SK-N-SH treated with all-trans-retinoic acid at 6 μM for 48 hours (cell line): ENCODE results near the gene PSAT1.

ENCODE experiments used
- ISL1 ChIP-seq: fragments of 250-450 bp; sonication (Bioruptor Pico); IDR thresholded peaks from 2 replicates; pipeline ENCODE4 v2.1.2; 2022; ENCODE audit warnings: mild to moderate bottlenecking, moderate library complexity
- ZFP30 ChIP-seq: fragments of 450-650 bp; formaldehyde crosslinking; IDR thresholded peaks from 2 replicates; pipeline ENCODE4 v1.5.0; 2022; ENCODE audit warnings: mild to moderate bottlenecking, moderate library complexity

DNA sequence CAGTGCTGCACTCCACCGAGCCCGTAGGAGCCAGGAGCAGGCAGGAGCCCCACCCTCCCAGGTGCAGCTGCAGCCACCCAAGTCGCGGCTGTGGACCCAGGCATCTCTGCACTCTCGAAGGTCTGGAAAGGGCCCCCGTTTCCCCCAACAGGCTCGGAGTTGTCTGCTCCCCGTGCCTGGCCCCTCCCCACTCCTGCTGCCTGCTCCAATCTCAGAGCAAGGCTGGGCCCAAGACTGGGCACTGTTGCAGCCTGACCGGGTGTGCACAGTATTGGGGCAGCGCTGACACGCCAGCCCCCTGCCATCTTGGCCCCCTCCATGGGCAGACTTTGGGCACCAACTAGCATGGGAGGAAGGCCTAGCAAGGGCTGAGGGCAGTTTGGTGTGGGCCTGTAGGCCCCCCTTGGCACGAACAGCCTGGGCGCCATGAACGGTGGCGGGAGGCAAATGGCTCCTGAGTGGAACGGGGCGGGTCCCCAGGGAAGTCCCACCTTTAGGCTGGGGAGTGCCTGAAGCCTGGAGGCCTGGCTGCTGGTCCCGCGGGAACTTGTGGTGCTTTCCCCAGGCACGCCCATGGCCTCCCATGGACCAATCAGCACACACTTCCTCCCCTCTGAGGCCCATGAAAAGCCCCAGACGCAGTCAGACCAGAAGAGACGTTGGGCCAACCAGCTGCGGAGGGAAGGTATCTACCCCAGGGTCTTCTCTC, 60.4 kb downstream of the PSAT1 start:
- TF ChIP-seq ISL1 (CRISPR knock-in tag) (no peak), ZFP30 (CRISPR knock-in tag) (no peak)
